IPS-20b (cell line): ENCODE data around the gene PSORS1C2.
"Not testable (repeated sequence)": the region's sequence is repeated elsewhere in the genome, so short reads cannot be mapped to it uniquely, and the experiment has no call there.

Experiments
- H3K27ac ChIP-seq: one replicate; pipeline ENCODE4 v1.5.1; 2013; ENCODE audit warnings: low read length
- H3K27me3 ChIP-seq: 2 replicates; pipeline ENCODE4 v1.6.1; 2013; ENCODE audit warnings: mild to moderate bottlenecking, low read length, inconsistent platforms; ENCODE audit not compliant: insufficient read depth
- H3K36me3 ChIP-seq: 2 replicates; pipeline ENCODE4 v1.6.1; 2013; ENCODE audit warnings: low read depth, mild to moderate bottlenecking, inconsistent platforms, low read length, moderate library complexity; ENCODE audit not compliant: insufficient read depth
- H3K4me1 ChIP-seq: 2 replicates; pipeline ENCODE4 v1.6.1; 2013; ENCODE audit warnings: mild to moderate bottlenecking, control low read depth, inconsistent platforms, low read length, moderate library complexity; ENCODE audit not compliant: insufficient read depth
- H3K4me3 ChIP-seq: 2 replicates; pipeline ENCODE4 v1.5.1; 2013; ENCODE audit warnings: mild to moderate bottlenecking, low read length, inconsistent platforms
- H3K9ac ChIP-seq: 2 replicates; pipeline ENCODE4 v1.6.1; 2013; ENCODE audit warnings: low read depth, mild to moderate bottlenecking, inconsistent platforms, low read length, moderate library complexity
- H3K9me3 ChIP-seq: 2 replicates; pipeline ENCODE4 v1.6.1; 2013; ENCODE audit warnings: mild to moderate bottlenecking, low read depth, low read length, inconsistent platforms; ENCODE audit not compliant: insufficient read depth

PSORS1C2 gene

GRCh38 chr6:31138982-31139381 lies at the start of gene PSORS1C2:
Gene PSORS1C2 (minus strand): TSS chr6:31139066. CDS start chr6:31139026, 40 bp downstream.
- Histone ChIP-seq H3K27ac (peak within 1 kb of the TSS; percentile 32), H3K9me3 (no peaks in the 10 kb centered on the region), H3K27me3 (no peaks in the 10 kb centered on the region), H3K9ac (no peak within 1 kb of the TSS), H3K4me3 (peak within 1 kb of the TSS; percentile 27; the same call in 1 of the 2 replicates), H3K36me3 (peaks cover 14% of the 10 kb centered on the region; the same call in 1 of the 2 replicates), H3K4me1 (peaks cover 27% of the 10 kb centered on the region; the same call in 1 of the 2 replicates)

GRCh38 chr6:31187780-31188194 lies 48.9 kb upstream of the PSORS1C2 start:
- H3K9ac ChIP-seq: no peak overlapping the region
- H3K27me3 ChIP-seq: no peaks in the 10 kb centered on the region
- peaks cover 3% of the 10 kb centered on the region; the same call in 1 of the 2 replicates for H3K4me1 ChIP-seq
- H3K9me3 ChIP-seq: no peaks in the 10 kb centered on the region
- H3K4me3 ChIP-seq: no peak overlapping the region
- no peaks in the 10 kb centered on the region for H3K36me3 ChIP-seq
- H3K27ac ChIP-seq: no peak overlapping the region

- Histone ChIP-seq H3K9me3 (no peaks in the 10 kb centered on the region), H3K27me3 (no peaks in the 10 kb centered on the region), H3K27ac (no peak overlapping the region), H3K4me3 (no peak overlapping the region), H3K9ac (no peak overlapping the region), H3K36me3 (no peaks in the 10 kb centered on the region), H3K4me1 (peaks cover 3% of the 10 kb centered on the region; the same call in 1 of the 2 replicates)
These were observed 47.3 kb upstream of the PSORS1C2 start for GRCh38 chr6:31186052-31186734.

GRCh38 chr6:31185695-31186051 lies 46.8 kb upstream of the PSORS1C2 start:
- not testable (repeated sequence) for H3K9me3 ChIP-seq, H3K27me3 ChIP-seq, H3K36me3 ChIP-seq, H3K4me1 ChIP-seq, H3K9ac ChIP-seq, H3K27ac ChIP-seq, H3K4me3 ChIP-seq

- not testable (repeated sequence) for H3K27me3 ChIP-seq, H3K36me3 ChIP-seq, H3K4me1 ChIP-seq, H3K27ac ChIP-seq, H3K9ac ChIP-seq, H3K9me3 ChIP-seq, H3K4me3 ChIP-seq
These were observed 45.0 kb upstream of the PSORS1C2 start for GRCh38 chr6:31183859-31184258.

- H3K4me1 ChIP-seq, H3K27me3 ChIP-seq, H3K4me3 ChIP-seq, H3K9me3 ChIP-seq, H3K27ac ChIP-seq, H3K36me3 ChIP-seq, H3K9ac ChIP-seq: not testable (repeated sequence)
These were observed 44.4 kb upstream of the PSORS1C2 start for GRCh38 chr6:31183287-31183686.

GRCh38 chr6:31180500-31180899 lies 41.6 kb upstream of the PSORS1C2 start:
- Histone ChIP-seq H3K36me3 (no peaks in the 10 kb centered on the region), H3K9me3 (no peaks in the 10 kb centered on the region), H3K4me3 (no peak overlapping the region), H3K27ac (no peak overlapping the region), H3K9ac (no peak overlapping the region), H3K27me3 (no peaks in the 10 kb centered on the region), H3K4me1 (peaks cover 3% of the 10 kb centered on the region)

GRCh38 chr6:31179896-31180295 lies 41.0 kb upstream of the PSORS1C2 start:
- no peaks in the 10 kb centered on the region for H3K36me3 ChIP-seq
- H3K4me3 ChIP-seq: no peak overlapping the region
- H3K27ac ChIP-seq: no peak overlapping the region
- no peaks in the 10 kb centered on the region for H3K27me3 ChIP-seq
- H3K9ac ChIP-seq: no peak overlapping the region
- peaks cover 3% of the 10 kb centered on the region; the same call in 1 of the 2 replicates for H3K4me1 ChIP-seq
- no peaks in the 10 kb centered on the region for H3K9me3 ChIP-seq

GRCh38 chr6:31179042-31179386 lies 40.1 kb upstream of the PSORS1C2 start:
- H3K27me3 ChIP-seq: no peaks in the 10 kb centered on the region
- no peak overlapping the region for H3K27ac ChIP-seq
- H3K36me3 ChIP-seq: no peaks in the 10 kb centered on the region
- H3K4me1 ChIP-seq: peaks cover 4% of the 10 kb centered on the region
- no peak overlapping the region for H3K4me3 ChIP-seq
- H3K9ac ChIP-seq: no peak overlapping the region
- no peaks in the 10 kb centered on the region for H3K9me3 ChIP-seq

GRCh38 chr6:31178143-31179041 lies 39.5 kb upstream of the PSORS1C2 start:
- no peak overlapping the region for H3K4me3 ChIP-seq
- H3K4me1 ChIP-seq: peaks cover 9% of the 10 kb centered on the region
- no peaks in the 10 kb centered on the region for H3K9me3 ChIP-seq
- H3K9ac ChIP-seq: no peak overlapping the region
- H3K27me3 ChIP-seq: no peaks in the 10 kb centered on the region
- H3K36me3 ChIP-seq: no peaks in the 10 kb centered on the region
- H3K27ac ChIP-seq: no peak overlapping the region

- H3K9ac ChIP-seq: no peak overlapping the region
- H3K27me3 ChIP-seq: no peaks in the 10 kb centered on the region
- no peak overlapping the region for H3K4me3 ChIP-seq
- H3K36me3 ChIP-seq: no peaks in the 10 kb centered on the region
- no peaks in the 10 kb centered on the region for H3K9me3 ChIP-seq
- H3K27ac ChIP-seq: no peak overlapping the region
- peaks cover 15% of the 10 kb centered on the region for H3K4me1 ChIP-seq
These were observed 37.1 kb upstream of the PSORS1C2 start for GRCh38 chr6:31175971-31176370.

- H3K4me3 ChIP-seq: no peak overlapping the region
- no peaks in the 10 kb centered on the region for H3K9me3 ChIP-seq
- H3K4me1 ChIP-seq: peaks cover 19% of the 10 kb centered on the region
- H3K36me3 ChIP-seq: no peaks in the 10 kb centered on the region
- no peaks in the 10 kb centered on the region for H3K27me3 ChIP-seq
- peak overlapping the region; percentile 96; the same call in 1 of the 2 replicates for H3K9ac ChIP-seq
- H3K27ac ChIP-seq: peak overlapping the region; percentile 98
These were observed 35.5 kb upstream of the PSORS1C2 start for GRCh38 chr6:31174378-31174777.
